Nephron progenitor cell (in vitro differentiated cells): ENCODE results near the gene RPL19.

Source experiments
- DNase-seq: peaks from one replicate; pipeline ENCODE4 v3.0.0; 2021
- H3K27ac Mint-ChIP-seq: 2 replicates; pipeline ENCODE4 v1.8.0; 2021; ENCODE audit warnings: mild to moderate bottlenecking, moderate library complexity, mixed read lengths
- H3K27me3 Mint-ChIP-seq: 2 replicates; pipeline ENCODE4 v1.8.0; 2021; ENCODE audit warnings: mild to moderate bottlenecking, low read depth, mixed read lengths; ENCODE audit not compliant: poor library complexity
- H3K36me3 Mint-ChIP-seq: 2 replicates; pipeline ENCODE4 v1.8.0; 2021; ENCODE audit warnings: low read depth, mixed read lengths
- H3K4me1 Mint-ChIP-seq: 2 replicates; pipeline ENCODE4 v1.8.0; 2021; ENCODE audit warnings: mixed read lengths
- H3K4me3 Mint-ChIP-seq: 2 replicates; pipeline ENCODE4 v1.8.0; 2021; ENCODE audit warnings: mild to moderate bottlenecking, moderate library complexity, mixed read lengths
- H3K9me3 Mint-ChIP-seq: 2 replicates; pipeline ENCODE4 v1.8.0; 2021; ENCODE audit warnings: mild to moderate bottlenecking, moderate library complexity, mixed read lengths
- CTCF ChIP-seq: fragments of 200-600 bp; sonication (generic); IDR thresholded peaks from 2 replicates; pipeline ENCODE4 v1.5.0; 2021; ENCODE audit warnings: antibody characterized with exemption

RPL19 gene

GRCh38 chr17:39212841-39213480, 12.9 kb downstream of the RPL19 start:
- no peak for DNase-seq
- no peak overlapping the region for H3K4me3 Mint-ChIP-seq
- H3K36me3 Mint-ChIP-seq, result no peaks in the 10 kb centered on the region
- H3K27ac Mint-ChIP-seq, result no peak overlapping the region
- H3K27me3 Mint-ChIP-seq, result peaks cover 87% of the 10 kb centered on the region
- no peaks in the 10 kb centered on the region for H3K9me3 Mint-ChIP-seq
- H3K4me1 Mint-ChIP-seq, result peaks cover 24% of the 10 kb centered on the region
- TF ChIP-seq CTCF, result no peak

- Mint-ChIP-seq H3K27ac (no peak overlapping the region), H3K9me3 (no peaks in the 10 kb centered on the region), H3K27me3 (peaks cover 90% of the 10 kb centered on the region), H3K4me3 (no peak overlapping the region), H3K4me1 (peaks cover 15% of the 10 kb centered on the region), H3K36me3 (no peaks in the 10 kb centered on the region)
- DNase-seq, result no peak
- no peak for TF ChIP-seq CTCF
Measured at GRCh38 chr17:39213852-39214251, 13.8 kb downstream of the RPL19 start.

GRCh38 chr17:39217734-39218369, 17.8 kb downstream of the RPL19 start:
- Mint-ChIP-seq H3K27ac (no peak overlapping the region), H3K9me3 (no peaks in the 10 kb centered on the region), H3K4me1 (peaks cover 10% of the 10 kb centered on the region), H3K4me3 (no peak overlapping the region), H3K36me3 (no peaks in the 10 kb centered on the region), H3K27me3 (peaks cover 89% of the 10 kb centered on the region)
- TF ChIP-seq CTCF, result no peak
- no peak for DNase-seq

- Mint-ChIP-seq H3K27me3 (peaks cover 90% of the 10 kb centered on the region), H3K27ac (no peak overlapping the region), H3K4me1 (peaks cover 16% of the 10 kb centered on the region), H3K36me3 (no peaks in the 10 kb centered on the region), H3K4me3 (no peak overlapping the region), H3K9me3 (no peaks in the 10 kb centered on the region)
- no peak for TF ChIP-seq CTCF
- DNase-seq, result no peak
Measured at GRCh38 chr17:39218906-39219305, 18.8 kb downstream of the RPL19 start.

GRCh38 chr17:39219647-39220154, 19.6 kb downstream of the RPL19 start:
- H3K4me3 Mint-ChIP-seq, result no peak overlapping the region
- H3K27ac Mint-ChIP-seq, result no peak overlapping the region
- peaks cover 96% of the 10 kb centered on the region for H3K27me3 Mint-ChIP-seq
- no peaks in the 10 kb centered on the region for H3K36me3 Mint-ChIP-seq
- no peak for DNase-seq
- H3K4me1 Mint-ChIP-seq, result peaks cover 22% of the 10 kb centered on the region
- no peaks in the 10 kb centered on the region for H3K9me3 Mint-ChIP-seq
- no peak for TF ChIP-seq CTCF

- Mint-ChIP-seq H3K36me3 (no peaks in the 10 kb centered on the region), H3K4me3 (no peak overlapping the region), H3K27me3 (peaks cover 90% of the 10 kb centered on the region), H3K27ac (no peak overlapping the region), H3K4me1 (peaks cover 34% of the 10 kb centered on the region), H3K9me3 (no peaks in the 10 kb centered on the region)
- no peak for DNase-seq
- TF ChIP-seq CTCF, result no peak
Measured at GRCh38 chr17:39221572-39221971, 21.5 kb downstream of the RPL19 start.
